HepG2 (cell line): Measurements from ENCODE around the gene METTL26. TPM values are rescaled to one million over a fixed set of nuclear protein-coding genes. Genes with fewer than 3 reads are reported as not detected.

Experiments
- AGO2 ChIP-seq: fragments of 200-400 bp; formaldehyde crosslinking; optimal IDR thresholded peaks from 2 replicates; pipeline ENCODE3; 2017; ENCODE audit warnings: mild to moderate bottlenecking, low read depth, low read length, moderate library complexity
- ASH2L ChIP-seq: fragments of 300-600, 200-600 bp; sonication (generic); IDR thresholded peaks from 2 replicates; pipeline ENCODE4 v1.7.0; 2017; ENCODE audit warnings: low read depth, mild to moderate bottlenecking, moderate library complexity, mixed read lengths, low read length; ENCODE audit not compliant: insufficient read length
- ETV5 ChIP-seq: IDR thresholded peaks from 2 replicates; pipeline ENCODE4 v1.6.1; 2018; ENCODE audit warnings: missing biosample characterization, missing genetic modification reagents, inconsistent platforms, borderline replicate concordance
- GATAD1 ChIP-seq: IDR thresholded peaks from 2 replicates; pipeline ENCODE4 v1.6.1; 2016; ENCODE audit warnings: missing genetic modification reagents, missing compliant biosample characterization
- HMGA1 ChIP-seq: sonication (generic); formaldehyde crosslinking; conservative IDR thresholded peaks from 2 replicates; pipeline ENCODE4 v1.4.0; 2020; ENCODE audit warnings: missing genetic modification reagents
- MAFG ChIP-seq: sonication (generic); formaldehyde crosslinking; IDR thresholded peaks from 2 replicates; pipeline ENCODE4 v1.5.1; 2020; ENCODE audit warnings: mild to moderate bottlenecking, missing genetic modification reagents
- PHF20 ChIP-seq: sonication (generic); formaldehyde crosslinking; IDR thresholded peaks from 2 replicates; pipeline ENCODE4 v1.5.0; 2020; ENCODE audit warnings: mild to moderate bottlenecking, missing genetic modification reagents
- RERE ChIP-seq: IDR thresholded peaks from 2 replicates; pipeline ENCODE4 v1.6.1; 2016; ENCODE audit warnings: low read depth, missing genetic modification reagents, missing compliant biosample characterization
- SOX6 ChIP-seq, 2 experiments: fragments of 450-650 bp in 1 of 2; sonication (generic) in 1 of 2; formaldehyde crosslinking in 1 of 2; IDR thresholded peaks; 2 replicates each; pipeline versions ENCODE4 v1.4.0 to v1.6.1; 2017 to 2020; ENCODE audit warnings: antibody characterized with exemption in 1 of 2, mild to moderate bottlenecking in 1 of 2, missing genetic modification reagents in 1 of 2
- SP1 ChIP-seq, 2 experiments: fragments of 450-650 bp in 1 of 2; sonication (generic) in 1 of 2; formaldehyde crosslinking in 1 of 2; IDR thresholded peaks; 2 replicates each; pipeline versions ENCODE4 v1.4.0 to v1.6.1; 2016 to 2020; ENCODE audit warnings: missing genetic modification reagents in 1 of 2
- TRIM24 ChIP-seq: sonication (generic); formaldehyde crosslinking; IDR thresholded peaks from 2 replicates; pipeline ENCODE4 v1.8.0; 2022; ENCODE audit warnings: mild to moderate bottlenecking, missing genetic modification reagents
- XBP1 ChIP-seq: sonication (generic); formaldehyde crosslinking; IDR thresholded peaks from 2 replicates; pipeline ENCODE4 v1.5.0; 2020; ENCODE audit warnings: missing genetic modification reagents
- ZBTB44 ChIP-seq: sonication (generic); formaldehyde crosslinking; IDR thresholded peaks from 2 replicates; pipeline ENCODE4 v1.4.0; 2020; ENCODE audit warnings: missing genetic modification reagents
- ZNF143 ChIP-seq: sonication (generic); formaldehyde crosslinking; IDR thresholded peaks from 2 replicates; pipeline ENCODE4 v1.4.0; 2020; ENCODE audit warnings: missing genetic modification reagents
- ZNF547 ChIP-seq: sonication (generic); formaldehyde crosslinking; IDR thresholded peaks from 2 replicates; pipeline ENCODE4 v1.5.1; 2020; ENCODE audit warnings: mild to moderate bottlenecking, missing genetic modification reagents
- ZNF691 ChIP-seq: sonication (generic); formaldehyde crosslinking; IDR thresholded peaks from 2 replicates; pipeline ENCODE4 v1.4.0; 2020; ENCODE audit warnings: missing genetic modification reagents, low read depth, mild to moderate bottlenecking, borderline replicate concordance
- ZNF713 ChIP-seq: sonication (generic); formaldehyde crosslinking; IDR thresholded peaks from 2 replicates; pipeline ENCODE4 v1.4.0; 2020; ENCODE audit warnings: mild to moderate bottlenecking, missing genetic modification reagents
- ZNF879 ChIP-seq: sonication (generic); formaldehyde crosslinking; IDR thresholded peaks from 2 replicates; pipeline ENCODE4 v1.8.1; 2023; ENCODE audit warnings: missing genetic modification reagents
- ZSCAN12 ChIP-seq: sonication (generic); formaldehyde crosslinking; IDR thresholded peaks from 2 replicates; pipeline ENCODE4 v1.9.0; 2021; ENCODE audit warnings: mild to moderate bottlenecking, missing genetic modification reagents
- polyA plus RNA-seq, 8 experiments: library from polyadenylated mRNA; depleted of rRNA in 3 of 8; stranded (reverse) in 7 of 8; unstranded in 1 of 8; fragments of >200 nt; fragmentation: Illumina TruSeq in 4 of 8; extraction: Trizol in 4 of 8; gene quantifications; 2 replicates each; pipeline versions ENCODE4 v1.2.1 to v1.2.3, GENCODE V29; 2011 to 2016; ENCODE audit warnings: low read depth in 4 of 8, missing spikeins in 1 of 8, mixed read lengths in 1 of 8; ENCODE audit not compliant: insufficient read depth in 1 of 8
- total RNA-seq, 5 experiments: library from RNA; depleted of rRNA; stranded (reverse); fragments of >200 nt; fragmentation: Illumina TruSeq; extraction: Trizol; gene quantifications; 2 replicates each; pipeline ENCODE4 v1.2.3, GENCODE V29; 2016; ENCODE audit warnings: low read depth in 1 of 5
- TF ChIP-seq, protein P1 (sequence below): sonication (generic); formaldehyde crosslinking; IDR thresholded peaks from 2 replicates; pipeline ENCODE4 v1.4.0; 2020; ENCODE audit warnings: low read depth, mild to moderate bottlenecking, missing genetic modification reagents

The METTL26 gene
- total and polyA plus RNA-seq, 2 of the 13 experiments (the other 11 are each of a cell fraction or from before 2014, with no cell fraction given), result 65.5 to 70.1 TPM

DNA sequence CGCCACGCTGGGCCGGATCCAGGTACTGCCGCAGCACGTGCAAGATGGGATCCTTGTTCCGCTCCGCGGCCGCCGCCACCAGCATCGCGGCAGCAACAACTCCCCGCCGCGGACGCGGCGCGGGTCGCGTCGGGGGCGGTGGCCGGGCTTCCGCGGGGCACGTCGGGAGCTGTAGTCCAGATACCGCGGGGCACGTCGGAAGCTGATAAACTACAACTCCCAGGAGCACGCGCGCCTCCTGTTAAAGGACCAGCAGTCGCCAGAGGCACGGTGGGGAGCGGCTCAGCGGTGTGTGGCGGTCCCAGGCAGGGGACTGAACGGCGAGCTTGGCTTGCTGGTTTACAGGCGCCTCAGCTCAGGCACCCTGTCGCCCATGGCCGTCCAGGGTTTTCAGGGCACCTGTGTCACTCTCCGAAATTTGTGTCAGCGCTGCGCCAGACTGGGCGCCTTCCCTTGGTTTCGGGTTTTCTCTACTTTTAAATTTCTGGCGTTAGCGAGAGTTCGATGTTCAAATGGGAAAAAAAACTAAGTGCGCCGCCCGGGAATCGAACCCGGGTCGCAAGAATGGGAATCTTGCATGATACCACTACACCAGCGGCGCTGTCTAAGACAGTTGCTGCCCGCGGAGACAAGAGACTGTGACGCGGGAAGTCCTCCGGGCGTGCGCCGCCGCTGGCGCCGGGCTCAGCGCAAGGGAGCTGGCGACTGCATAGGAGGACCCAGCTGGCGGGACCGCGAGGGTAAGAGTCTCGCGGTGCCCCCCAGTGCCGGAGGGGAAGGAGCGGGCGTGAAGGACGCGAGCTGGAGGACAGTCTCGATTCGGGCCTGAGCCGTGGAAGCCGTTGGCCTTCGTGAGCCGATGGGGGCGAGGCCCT is at the start of gene METTL26 (continued):
- TF ChIP-seq TRIM24 (CRISPR knock-in tag), result no peak
- TF ChIP-seq ZNF691 (CRISPR knock-in tag), result no peak; the same call in 1 of the 2 replicates
- TF ChIP-seq ZNF879 (CRISPR knock-in tag), result no peak
- no peak for TF ChIP-seq SOX6 (IDR thresholded peaks at IDR 0.05)
- peak; percentile 44 for TF ChIP-seq SOX6 (CRISPR knock-in tag; IDR thresholded peaks at IDR 0.05)
- TF ChIP-seq ZBTB44 (CRISPR knock-in tag), result no peak
- TF ChIP-seq ZNF143, result peak; percentile 99
- no peak for TF ChIP-seq XBP1 (CRISPR knock-in tag)
- TF ChIP-seq, protein P1, sequence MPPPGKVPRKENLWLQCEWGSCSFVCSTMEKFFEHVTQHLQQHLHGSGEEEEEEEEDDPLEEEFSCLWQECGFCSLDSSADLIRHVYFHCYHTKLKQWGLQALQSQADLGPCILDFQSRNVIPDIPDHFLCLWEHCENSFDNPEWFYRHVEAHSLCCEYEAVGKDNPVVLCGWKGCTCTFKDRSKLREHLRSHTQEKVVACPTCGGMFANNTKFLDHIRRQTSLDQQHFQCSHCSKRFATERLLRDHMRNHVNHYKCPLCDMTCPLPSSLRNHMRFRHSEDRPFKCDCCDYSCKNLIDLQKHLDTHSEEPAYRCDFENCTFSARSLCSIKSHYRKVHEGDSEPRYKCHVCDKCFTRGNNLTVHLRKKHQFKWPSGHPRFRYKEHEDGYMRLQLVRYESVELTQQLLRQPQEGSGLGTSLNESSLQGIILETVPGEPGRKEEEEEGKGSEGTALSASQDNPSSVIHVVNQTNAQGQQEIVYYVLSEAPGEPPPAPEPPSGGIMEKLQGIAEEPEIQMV (CRISPR knock-in tag), result peak; percentile 99
- peak; percentile 73 for TF ChIP-seq PHF20
- TF ChIP-seq SP1 (IDR thresholded peaks at IDR 0.05), result no peak
- TF ChIP-seq SP1 (CRISPR knock-in tag; IDR thresholded peaks at IDR 0.05), result peak; percentile 75
- TF ChIP-seq ASH2L, result peak; percentile 84
- no peak; the same call in 1 of the 2 replicates for TF ChIP-seq ZSCAN12 (CRISPR knock-in tag)
- TF ChIP-seq ZNF547, result 0 out of 2 replicates have a peak, but pooled peaks have one; percentile 11
- peak; percentile 69; the same call in 1 of the 2 replicates for TF ChIP-seq GATAD1 (CRISPR knock-in tag)
- TF ChIP-seq HMGA1 (CRISPR knock-in tag), result no peak
- no peak for TF ChIP-seq AGO2
- TF ChIP-seq ZNF713 (CRISPR knock-in tag), result no peak
- no peak for TF ChIP-seq MAFG (CRISPR knock-in tag)
- TF ChIP-seq RERE (CRISPR knock-in tag), result no peak
- TF ChIP-seq ETV5 (CRISPR knock-in tag), result peak; percentile 74
